ENCODE data around the gene CLDN22.

The CLDN22 gene

DNA sequence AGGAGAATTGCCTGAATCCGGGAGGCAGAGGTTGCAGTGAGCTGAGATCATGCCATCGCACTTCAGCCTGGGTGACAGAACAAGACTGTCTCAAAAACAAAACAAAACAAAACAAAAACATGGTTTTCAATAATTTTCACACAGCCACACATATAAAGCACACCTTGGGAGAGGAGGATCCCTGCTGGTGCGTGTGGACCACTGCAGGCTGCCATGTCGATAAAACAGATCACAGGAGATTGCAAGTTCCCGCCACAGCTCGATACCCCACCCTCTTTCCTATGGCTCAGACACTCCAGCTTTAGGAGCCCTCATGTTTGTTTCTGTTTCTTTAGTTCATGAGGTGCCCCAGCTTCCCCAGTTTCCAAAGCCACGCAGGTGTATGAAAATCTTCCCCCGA is 33.5 kb upstream of the CLDN22 start:
- no peaks in the 10 kb centered on the region for H3K36me3 ChIP-seq (ENCODE audit: insufficient read depth, low read length)
- H3K4me1 ChIP-seq (ENCODE audit: insufficient read depth, low read length) = peaks cover 12% of the 10 kb centered on the region
- no peaks in the 10 kb centered on the region for H3K27me3 ChIP-seq (ENCODE audit: insufficient read depth, low read length)
- no peak overlapping the region for H3K4me3 ChIP-seq (ENCODE audit: low read length)
- peaks cover 2% of the 10 kb centered on the region for H3K9me3 ChIP-seq (ENCODE audit: low read length)
- no peak overlapping the region for H2AFZ ChIP-seq (ENCODE audit: low read depth, low read length)

DNA sequence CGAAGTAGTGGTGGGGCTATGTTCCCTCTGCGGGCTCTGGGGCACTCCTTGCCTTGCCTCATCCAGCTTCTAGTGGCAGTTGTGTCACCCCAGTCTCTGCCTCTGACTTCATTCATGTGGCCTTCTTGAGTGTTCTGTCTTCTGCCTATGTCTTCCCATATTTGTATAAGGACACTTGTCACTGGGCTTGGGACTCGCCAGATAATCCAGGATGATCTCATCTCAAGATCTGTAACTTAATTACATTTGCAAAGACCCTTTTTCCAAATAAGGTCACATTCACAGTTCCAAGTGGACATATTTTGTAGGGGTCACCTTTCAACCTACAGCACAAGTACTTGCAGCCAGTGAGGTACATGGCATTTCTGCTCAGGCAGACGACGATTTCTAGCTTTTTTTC is 32.5 kb upstream of the CLDN22 start:
- peaks cover 8% of the 10 kb centered on the region for H3K4me1 ChIP-seq (ENCODE audit: insufficient read depth, low read length)
- H3K36me3 ChIP-seq (ENCODE audit: insufficient read depth, low read length) = no peaks in the 10 kb centered on the region
- no peaks in the 10 kb centered on the region for H3K27me3 ChIP-seq (ENCODE audit: insufficient read depth, low read length)
- H2AFZ ChIP-seq (ENCODE audit: low read depth, low read length) = no peak overlapping the region
- no peak overlapping the region for H3K4me3 ChIP-seq (ENCODE audit: low read length)
- H3K9me3 ChIP-seq (ENCODE audit: low read length) = peaks cover 2% of the 10 kb centered on the region

DNA sequence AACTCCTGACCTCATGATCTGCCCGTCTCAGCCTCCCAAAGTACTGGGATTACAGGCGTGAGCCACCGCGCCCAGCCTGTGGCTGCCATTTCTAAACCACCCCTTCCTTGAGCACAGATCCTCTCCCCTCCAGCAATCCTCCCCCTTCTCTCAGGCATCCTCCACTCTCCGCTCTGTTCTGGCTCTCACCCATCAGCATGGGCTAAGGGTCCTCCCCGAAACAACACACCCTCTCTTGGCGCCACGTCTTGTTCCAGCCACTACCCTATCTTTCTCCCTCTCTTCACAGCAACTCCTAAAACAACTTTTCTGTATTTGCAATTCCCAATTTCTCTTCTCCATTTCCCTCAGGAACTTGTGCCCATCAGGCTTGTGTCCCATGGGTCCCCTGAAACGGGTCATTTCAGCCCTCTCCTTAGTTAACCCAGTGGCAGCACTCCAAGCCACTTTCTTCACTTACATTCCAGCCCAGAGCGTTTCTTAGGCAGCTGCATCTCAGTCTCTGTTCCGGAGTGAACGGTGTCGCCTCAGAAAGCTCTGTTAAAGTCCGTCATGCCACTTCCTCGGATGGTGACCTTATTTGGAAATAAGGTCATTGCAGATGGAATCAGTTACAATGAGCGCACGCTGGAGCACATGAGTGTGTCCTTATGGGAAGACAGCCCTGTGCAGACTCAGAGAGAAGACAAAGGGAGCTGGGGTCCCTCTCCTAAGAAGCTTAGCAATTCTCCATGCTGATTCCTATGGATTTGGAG is 30.4 kb upstream of the CLDN22 start:
- Histone ChIP-seq H2AFZ (ENCODE audit: low read depth, low read length) (no peak overlapping the region), H3K4me3 (ENCODE audit: low read length) (no peak overlapping the region), H3K36me3 (ENCODE audit: insufficient read depth, low read length) (no peaks in the 10 kb centered on the region), H3K9me3 (ENCODE audit: low read length) (peaks cover 2% of the 10 kb centered on the region), H3K4me1 (ENCODE audit: insufficient read depth, low read length) (peaks cover 9% of the 10 kb centered on the region), H3K27me3 (ENCODE audit: insufficient read depth, low read length) (no peaks in the 10 kb centered on the region)

DNA sequence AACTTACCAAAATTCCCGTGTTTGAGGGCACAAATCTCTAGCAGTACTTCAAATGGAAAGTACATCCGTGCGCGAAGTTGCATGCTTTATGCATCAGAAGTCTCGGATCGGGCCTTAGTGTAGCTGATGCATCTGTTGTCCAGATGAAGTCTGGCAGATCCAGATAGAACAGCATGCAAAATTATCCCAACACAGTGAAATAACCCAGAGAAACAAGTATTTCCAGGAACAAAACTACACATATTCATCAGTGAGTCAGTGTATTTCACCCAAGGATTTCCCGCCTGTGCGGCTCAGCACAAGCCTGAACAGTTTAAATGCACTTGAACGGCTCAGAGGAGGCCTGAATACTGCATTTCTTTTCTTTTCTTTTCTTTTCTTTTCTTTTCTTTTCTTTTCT is 29.6 kb upstream of the CLDN22 start:
- no peak overlapping the region for H3K4me3 ChIP-seq (ENCODE audit: low read length)
- H3K4me1 ChIP-seq (ENCODE audit: insufficient read depth, low read length) = peaks cover 13% of the 10 kb centered on the region
- H3K9me3 ChIP-seq (ENCODE audit: low read length) = peaks cover 2% of the 10 kb centered on the region
- H3K36me3 ChIP-seq (ENCODE audit: insufficient read depth, low read length) = no peaks in the 10 kb centered on the region
- H3K27me3 ChIP-seq (ENCODE audit: insufficient read depth, low read length) = no peaks in the 10 kb centered on the region
- H2AFZ ChIP-seq (ENCODE audit: low read depth, low read length) = no peak overlapping the region

DNA sequence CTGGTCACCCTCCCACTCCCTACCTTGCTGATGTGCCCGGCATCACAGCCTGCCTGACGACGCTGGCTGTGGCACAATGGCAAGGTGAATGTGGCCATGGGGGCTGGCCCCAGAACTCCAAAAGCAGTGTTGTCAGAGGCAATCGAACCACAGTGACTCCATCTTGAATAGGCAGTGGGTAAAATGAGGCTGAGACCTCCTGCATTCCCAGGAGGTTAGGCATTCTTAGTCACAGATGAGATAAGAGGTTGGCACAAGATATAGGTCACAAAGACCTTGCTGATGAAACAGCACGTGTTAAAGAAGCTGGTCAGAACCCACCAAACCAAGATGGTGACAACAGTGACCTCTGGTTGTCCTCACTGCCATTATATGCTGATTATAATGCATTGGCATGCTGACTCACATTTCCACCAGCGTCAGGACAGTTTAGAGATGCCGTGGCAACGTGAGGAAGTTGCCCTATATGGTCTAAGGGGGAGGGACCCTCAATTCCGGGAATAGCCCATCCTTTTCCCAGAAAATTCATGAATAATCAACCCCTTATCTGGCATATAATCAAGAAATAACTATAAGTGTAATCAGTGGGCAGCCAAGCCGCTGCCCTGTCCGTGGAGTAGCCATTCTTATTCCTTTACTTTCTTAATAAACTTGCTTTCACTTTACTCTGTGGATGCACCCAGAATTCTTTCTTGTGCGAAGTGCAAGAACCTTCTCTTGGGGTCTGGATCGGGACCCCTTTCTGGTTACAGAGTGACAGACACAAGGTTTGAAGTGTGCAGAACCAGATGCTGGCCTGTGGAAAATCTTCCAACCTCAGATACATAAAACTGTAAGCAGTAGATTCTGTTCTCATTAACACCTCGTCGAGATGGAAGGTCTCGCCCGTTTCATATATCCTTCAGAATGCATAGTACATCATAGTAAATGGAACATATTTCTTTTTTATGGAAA is 28.9 kb upstream of the CLDN22 start:
- H3K4me3 ChIP-seq (ENCODE audit: low read length) = no peak overlapping the region
- H3K27me3 ChIP-seq (ENCODE audit: insufficient read depth, low read length) = no peaks in the 10 kb centered on the region
- H3K9me3 ChIP-seq (ENCODE audit: low read length) = peaks cover 2% of the 10 kb centered on the region
- no peaks in the 10 kb centered on the region for H3K36me3 ChIP-seq (ENCODE audit: insufficient read depth, low read length)
- peaks cover 13% of the 10 kb centered on the region for H3K4me1 ChIP-seq (ENCODE audit: insufficient read depth, low read length)
- H2AFZ ChIP-seq (ENCODE audit: low read depth, low read length) = no peak overlapping the region

DNA sequence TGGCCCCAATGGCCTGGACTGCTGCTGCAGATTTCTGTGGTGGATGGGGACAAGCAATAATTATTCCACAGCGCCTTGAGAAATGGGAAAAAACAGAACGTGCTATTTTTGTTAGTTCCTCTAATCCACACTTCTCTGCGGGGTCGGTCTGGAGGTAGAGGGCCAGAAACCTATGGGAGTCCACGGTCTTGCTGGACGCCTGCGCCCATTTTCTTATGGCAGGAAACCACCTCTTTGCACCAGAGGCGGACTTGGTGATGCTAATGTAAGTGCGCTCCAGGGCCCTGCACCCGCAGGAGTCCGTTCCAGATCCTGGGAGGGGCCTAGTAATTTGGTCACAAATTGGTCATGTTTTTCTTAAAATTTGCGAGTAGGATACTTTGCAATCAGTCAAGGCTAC is 28.1 kb upstream of the CLDN22 start:
- Histone ChIP-seq H3K4me1 (ENCODE audit: insufficient read depth, low read length) (peaks cover 13% of the 10 kb centered on the region), H2AFZ (ENCODE audit: low read depth, low read length) (no peak overlapping the region), H3K9me3 (ENCODE audit: low read length) (peaks cover 2% of the 10 kb centered on the region), H3K36me3 (ENCODE audit: insufficient read depth, low read length) (no peaks in the 10 kb centered on the region), H3K4me3 (ENCODE audit: low read length) (no peak overlapping the region), H3K27me3 (ENCODE audit: insufficient read depth, low read length) (no peaks in the 10 kb centered on the region)

DNA sequence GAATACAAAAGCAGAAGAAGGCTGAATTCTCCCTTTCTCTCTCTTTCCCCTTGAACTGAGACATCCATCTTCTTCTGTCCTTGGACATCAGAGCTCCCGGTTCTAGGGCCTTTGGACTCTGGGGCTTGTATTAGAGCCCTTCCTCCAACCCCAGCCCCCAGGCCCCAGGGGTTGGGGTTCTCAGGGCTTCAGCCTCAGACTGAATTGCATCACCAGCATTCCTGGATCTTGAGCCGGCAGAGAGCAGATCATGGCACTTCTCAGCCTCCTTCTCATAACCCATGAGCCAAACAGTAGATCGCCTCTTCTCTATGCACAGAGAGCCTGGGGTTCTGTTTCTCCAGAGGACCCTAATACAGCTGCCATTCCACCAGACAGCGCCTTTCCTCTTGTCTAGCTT is 27.5 kb upstream of the CLDN22 start:
- no peaks in the 10 kb centered on the region for H3K36me3 ChIP-seq (ENCODE audit: insufficient read depth, low read length)
- H2AFZ ChIP-seq (ENCODE audit: low read depth, low read length) = no peak overlapping the region
- H3K27me3 ChIP-seq (ENCODE audit: insufficient read depth, low read length) = no peaks in the 10 kb centered on the region
- peaks cover 13% of the 10 kb centered on the region for H3K4me1 ChIP-seq (ENCODE audit: insufficient read depth, low read length)
- H3K9me3 ChIP-seq (ENCODE audit: low read length) = peaks cover 2% of the 10 kb centered on the region
- no peak overlapping the region for H3K4me3 ChIP-seq (ENCODE audit: low read length)

DNA sequence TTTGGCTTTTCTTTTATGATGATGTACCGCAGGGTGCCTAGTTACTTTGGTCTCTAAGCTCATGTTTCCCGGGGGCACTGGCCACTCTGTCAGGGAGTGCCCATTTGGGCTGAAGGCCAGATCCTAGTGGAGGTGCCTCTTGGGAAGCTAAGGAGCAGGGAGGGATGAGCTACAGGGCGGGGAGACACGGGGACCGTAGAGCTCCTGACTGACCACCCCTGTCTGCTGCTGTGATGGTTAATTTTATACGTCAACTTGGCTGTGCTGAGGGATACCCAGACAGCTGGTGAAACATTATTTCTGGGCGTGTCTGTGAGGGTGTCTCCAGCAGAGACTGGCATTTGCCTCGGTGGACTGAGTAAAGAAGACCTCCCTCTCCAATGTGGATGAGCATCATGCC is 27.1 kb upstream of the CLDN22 start:
- H3K4me1 ChIP-seq (ENCODE audit: insufficient read depth, low read length) = peaks cover 13% of the 10 kb centered on the region
- H3K4me3 ChIP-seq (ENCODE audit: low read length) = no peak overlapping the region

DNA sequence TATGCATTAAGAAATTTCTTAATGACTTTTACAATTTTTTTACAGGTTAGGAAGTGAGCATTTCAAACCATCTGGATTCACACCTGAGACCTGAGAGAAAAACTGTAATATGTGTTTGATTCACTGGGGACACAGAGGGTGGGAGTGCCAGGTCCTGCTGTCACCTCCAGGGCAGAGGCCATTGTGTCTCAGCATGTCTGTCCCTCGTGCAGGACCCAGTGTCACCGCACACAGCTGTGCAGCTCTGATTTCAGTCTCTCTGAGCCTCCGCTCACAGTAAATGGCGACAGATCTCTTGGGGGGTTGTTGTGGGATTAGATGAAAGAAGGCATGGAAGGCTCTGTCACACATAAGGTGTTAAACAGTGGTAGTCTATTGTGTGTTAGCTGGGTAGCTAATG is 25.2 kb upstream of the CLDN22 start:
- no peak overlapping the region for H3K4me3 ChIP-seq (ENCODE audit: low read length)
- H3K36me3 ChIP-seq (ENCODE audit: insufficient read depth, low read length) = no peaks in the 10 kb centered on the region
- peak overlapping the region; percentile 23 for H2AFZ ChIP-seq (ENCODE audit: low read depth, low read length)
- peaks cover 2% of the 10 kb centered on the region for H3K9me3 ChIP-seq (ENCODE audit: low read length)
- peaks cover 13% of the 10 kb centered on the region for H3K4me1 ChIP-seq (ENCODE audit: insufficient read depth, low read length)
- H3K27me3 ChIP-seq (ENCODE audit: insufficient read depth, low read length) = no peaks in the 10 kb centered on the region

More for the DNA sequence above, 27.1 kb upstream of the CLDN22 start:
- Histone ChIP-seq H3K36me3 (ENCODE audit: insufficient read depth, low read length) (no peaks in the 10 kb centered on the region), H2AFZ (ENCODE audit: low read depth, low read length) (no peak overlapping the region), H3K27me3 (ENCODE audit: insufficient read depth, low read length) (no peaks in the 10 kb centered on the region), H3K9me3 (ENCODE audit: low read length) (peaks cover 2% of the 10 kb centered on the region)

DNA sequence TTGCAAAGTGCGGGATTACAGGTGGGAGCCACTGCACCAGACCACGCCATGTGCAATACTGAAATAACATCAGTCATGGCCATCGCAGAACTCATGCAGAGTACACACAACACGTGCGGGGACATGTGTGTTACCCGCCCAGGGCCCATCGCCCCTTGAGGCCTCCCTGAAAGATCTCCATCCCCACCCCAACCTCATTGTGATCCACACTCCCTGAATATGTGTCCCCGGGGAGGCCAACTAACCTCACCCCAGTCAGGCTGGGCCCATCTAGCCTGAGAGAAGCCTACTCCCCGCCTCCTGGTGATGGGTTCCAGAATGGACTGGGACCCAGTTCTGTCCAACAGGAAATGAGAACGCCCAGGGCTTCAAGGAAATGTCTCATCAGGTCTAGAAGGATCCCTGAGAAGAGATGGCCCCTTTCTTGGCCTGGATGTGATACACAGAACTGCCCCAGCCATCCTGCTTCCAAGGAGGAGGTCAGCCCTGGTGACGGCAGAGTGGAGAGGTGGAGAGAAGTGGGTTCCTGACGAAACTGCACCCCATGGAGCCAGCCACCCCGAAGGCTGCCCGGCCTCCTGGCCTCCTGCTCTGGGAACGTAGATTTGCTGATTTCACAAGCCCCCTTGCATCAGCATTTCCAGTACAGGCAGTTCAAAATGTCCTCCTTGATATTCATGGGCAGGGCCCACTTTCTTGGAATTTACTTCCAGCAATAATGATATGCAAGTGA is 24.6 kb upstream of the CLDN22 start:
- Histone ChIP-seq H3K9me3 (ENCODE audit: low read length) (peaks cover 2% of the 10 kb centered on the region), H3K36me3 (ENCODE audit: insufficient read depth, low read length) (no peaks in the 10 kb centered on the region), H3K27me3 (ENCODE audit: insufficient read depth, low read length) (no peaks in the 10 kb centered on the region), H2AFZ (ENCODE audit: low read depth, low read length) (no peak overlapping the region), H3K4me3 (ENCODE audit: low read length) (no peak overlapping the region), H3K4me1 (ENCODE audit: insufficient read depth, low read length) (peaks cover 13% of the 10 kb centered on the region)

DNA sequence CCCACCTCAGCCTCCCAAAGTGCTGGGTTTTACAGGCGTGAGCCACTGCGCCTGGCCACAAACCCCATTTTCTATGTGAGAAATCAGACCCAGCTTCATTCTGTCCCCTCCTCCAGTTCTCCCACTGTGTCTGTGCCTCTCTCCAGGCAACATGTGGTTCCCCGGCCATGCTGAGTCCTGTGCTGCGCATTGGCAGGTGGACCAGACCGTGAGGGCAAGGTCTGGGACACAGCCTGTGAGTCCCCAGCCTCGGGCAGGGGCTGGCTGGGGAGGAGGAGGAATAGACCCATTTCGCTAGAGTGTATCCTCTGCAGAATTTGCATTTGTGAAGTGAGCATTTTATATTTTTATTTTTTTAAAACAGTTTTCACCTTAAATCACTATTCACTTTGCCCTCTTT is 23.7 kb upstream of the CLDN22 start:
- Histone ChIP-seq H3K9me3 (ENCODE audit: low read length) (no peaks in the 10 kb centered on the region), H3K27me3 (ENCODE audit: insufficient read depth, low read length) (no peaks in the 10 kb centered on the region), H3K4me3 (ENCODE audit: low read length) (no peak overlapping the region), H3K4me1 (ENCODE audit: insufficient read depth, low read length) (peaks cover 8% of the 10 kb centered on the region), H2AFZ (ENCODE audit: low read depth, low read length) (no peak overlapping the region), H3K36me3 (ENCODE audit: insufficient read depth, low read length) (no peaks in the 10 kb centered on the region)

DNA sequence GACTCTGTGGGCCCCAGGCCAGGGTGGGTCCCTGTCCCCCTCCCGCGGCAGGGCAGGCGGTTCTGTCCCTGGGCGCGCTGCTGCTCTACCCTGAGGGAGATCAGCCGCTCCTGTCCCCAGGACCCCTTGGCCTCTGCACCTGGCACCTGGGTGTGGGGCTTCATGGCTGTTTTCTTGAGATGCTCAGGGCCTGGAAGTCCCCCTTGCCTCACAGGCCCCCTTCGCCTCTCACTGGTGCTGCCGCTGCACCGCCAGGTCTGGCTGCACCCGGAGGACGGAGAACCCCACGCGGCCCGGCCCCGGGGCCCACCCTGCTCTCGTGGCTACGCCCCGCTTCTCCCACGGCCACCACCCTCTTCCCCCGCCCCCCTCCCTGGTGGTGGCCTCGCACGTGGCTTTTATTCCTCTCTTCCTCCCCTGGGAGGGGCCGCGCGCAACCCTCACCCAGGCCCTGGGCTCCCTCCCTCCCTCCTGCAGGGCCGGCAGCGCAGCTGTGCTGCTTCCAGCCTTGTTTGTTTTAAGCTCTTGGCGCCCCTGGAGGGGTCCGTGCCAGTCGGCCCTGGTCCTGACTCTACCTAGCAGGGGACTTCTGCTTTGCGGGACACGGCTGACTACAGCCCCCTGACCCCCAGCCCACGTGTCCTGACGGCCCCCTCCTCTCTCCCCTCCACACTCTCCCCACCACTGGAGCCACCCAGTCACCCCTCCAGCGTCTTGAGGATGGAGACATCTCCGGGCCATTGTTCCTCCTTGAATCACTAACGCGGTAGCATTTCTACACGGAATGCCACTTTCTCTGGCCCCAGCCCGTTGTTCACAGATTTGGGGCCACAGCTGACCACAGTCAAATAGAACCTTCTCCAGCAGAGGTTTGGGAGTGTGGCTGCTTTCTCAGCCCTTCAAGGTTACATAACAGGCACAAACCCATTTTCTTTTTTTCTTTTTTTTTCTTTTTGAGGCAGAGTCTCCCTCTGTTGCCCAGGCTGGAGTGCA is 22.8 kb upstream of the CLDN22 start:
- H2AFZ ChIP-seq (ENCODE audit: low read depth, low read length) = no peak overlapping the region
- no peaks in the 10 kb centered on the region for H3K36me3 ChIP-seq (ENCODE audit: insufficient read depth, low read length)
- no peaks in the 10 kb centered on the region for H3K27me3 ChIP-seq (ENCODE audit: insufficient read depth, low read length)
- H3K9me3 ChIP-seq (ENCODE audit: low read length) = peaks cover 1% of the 10 kb centered on the region
- no peak overlapping the region for H3K4me3 ChIP-seq (ENCODE audit: low read length)
- peaks cover 5% of the 10 kb centered on the region for H3K4me1 ChIP-seq (ENCODE audit: insufficient read depth, low read length)
